Thoracic aorta (tissue), 2 donors: ENCODE measurements around the gene UHRF1. TPM values are rescaled to one million over a fixed set of nuclear protein-coding genes. Genes with fewer than 3 reads are reported as not detected.

ENCODE experiments used
- ATAC-seq: fragments of 150-250 bp; one replicate; pipeline ENCODE4 v1.8.0; 2017; ENCODE audit warnings: low read depth; ENCODE audit not compliant: insufficient number of reproducible peaks, low FRiP score
- DNase-seq: peaks from one replicate; pipeline ENCODE4 v3.0.0-alpha.2; 2020; ENCODE audit warnings: low spot score
- H3K27ac ChIP-seq, 2 donors: fragments of 200-600 bp; sonication (generic); 1 replicate in 1 of 2; 2 replicates in 1 of 2; pipeline ENCODE4 v1.5.1; 2016; ENCODE audit warnings: mild to moderate bottlenecking in 2 of 2, moderate library complexity in 2 of 2
- H3K27me3 ChIP-seq: fragments of 200-600 bp; sonication (generic); replicated peaks from 2 replicates; pipeline ENCODE4 v1.6.0; 2016; ENCODE audit warnings: mild to moderate bottlenecking; ENCODE audit not compliant: insufficient read depth
- H3K36me3 ChIP-seq: fragments of 200-600 bp; sonication (generic); one replicate; pipeline ENCODE4 v1.5.1; 2016
- H3K4me1 ChIP-seq, 2 donors: fragments of 200-600 bp; sonication (generic); 1 replicate in 1 of 2; 2 replicates in 1 of 2; pipeline versions ENCODE4 v1.5.1 to v1.6.0; 2016; ENCODE audit warnings: low read depth in 2 of 2, mild to moderate bottlenecking in 1 of 2; ENCODE audit not compliant: control insufficient read depth in 1 of 2
- H3K4me3 ChIP-seq: fragments of 200-600 bp; sonication (generic); 2 replicates; pipeline ENCODE4 v1.5.1; 2016; ENCODE audit warnings: mild to moderate bottlenecking
- H3K9me3 ChIP-seq: fragments of 200-600 bp; sonication (generic); 2 replicates; pipeline ENCODE4 v1.5.1; 2016
- CTCF ChIP-seq: fragments of 200-600 bp; sonication (generic); IDR thresholded peaks from one replicate; pipeline ENCODE4 v1.5.1; 2019; ENCODE audit warnings: antibody characterized with exemption
- total RNA-seq, 2 donors: library from RNA; depleted of rRNA; stranded (reverse); fragments of >200 nt; gene quantifications; one replicate each; pipeline versions ENCODE4 v1.1.0 to v1.2.3, GENCODE V29; 2016

UHRF1 gene
- total RNA-seq, result 1 to 10 TPM; 1.6 to 2.2 TPM

DNA sequence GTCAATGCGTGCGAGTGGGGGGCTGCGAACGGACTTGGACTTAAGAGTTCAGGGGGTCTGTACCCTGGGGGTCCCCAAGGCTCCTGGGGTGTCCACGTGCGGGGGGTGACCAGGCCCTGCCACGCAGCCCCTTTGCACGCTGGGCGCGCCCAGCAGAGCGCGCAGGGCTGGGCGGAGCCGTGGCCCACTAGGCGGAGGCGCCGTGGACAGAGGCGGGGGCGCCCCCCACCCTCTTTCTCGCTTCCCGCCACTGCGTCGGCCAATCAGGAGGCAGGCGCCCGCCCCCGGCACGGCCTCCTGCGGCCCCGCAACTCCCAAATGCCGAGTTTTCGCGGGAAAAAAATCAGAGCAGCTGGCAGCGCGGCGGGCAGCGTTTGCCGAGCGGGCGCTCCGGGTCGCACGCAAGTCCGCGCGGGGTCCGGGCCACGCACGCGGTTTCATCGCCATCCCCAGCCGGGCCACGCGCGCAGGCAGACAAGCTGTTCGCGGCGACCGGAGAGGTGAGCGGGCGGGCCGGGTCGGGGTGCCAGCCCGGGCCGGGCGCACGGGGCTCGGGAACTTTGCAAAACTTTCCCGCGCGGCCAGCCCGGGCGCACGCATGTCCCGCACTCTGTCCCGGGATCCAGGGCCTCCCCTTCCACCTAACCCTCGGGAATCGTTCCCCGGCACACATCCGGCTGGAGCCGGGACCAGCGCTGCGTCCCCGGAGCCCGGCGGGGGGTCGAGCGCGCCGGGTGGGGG is at the start of gene UHRF1:
Gene UHRF1 (plus strand): TSS at position 346 of the 741 bp plus-strand sequence. CDS start 1,385 bp downstream, outside the sequence.
- no peak for TF ChIP-seq CTCF
- DNase-seq, result no peak
- no peaks in the 10 kb centered on the region for H3K27me3 ChIP-seq
- no peaks in the 10 kb centered on the region for H3K9me3 ChIP-seq
- no peaks in the 10 kb centered on the region for H3K36me3 ChIP-seq
- ATAC-seq, result no peak
- no peak within 1 kb of the TSS for H3K27ac ChIP-seq
- peaks cover 8 to 31% of the 10 kb centered on the region in 2 donors for H3K4me1 ChIP-seq
- peak within 1 kb of the TSS; percentile 82 for H3K4me3 ChIP-seq

DNA sequence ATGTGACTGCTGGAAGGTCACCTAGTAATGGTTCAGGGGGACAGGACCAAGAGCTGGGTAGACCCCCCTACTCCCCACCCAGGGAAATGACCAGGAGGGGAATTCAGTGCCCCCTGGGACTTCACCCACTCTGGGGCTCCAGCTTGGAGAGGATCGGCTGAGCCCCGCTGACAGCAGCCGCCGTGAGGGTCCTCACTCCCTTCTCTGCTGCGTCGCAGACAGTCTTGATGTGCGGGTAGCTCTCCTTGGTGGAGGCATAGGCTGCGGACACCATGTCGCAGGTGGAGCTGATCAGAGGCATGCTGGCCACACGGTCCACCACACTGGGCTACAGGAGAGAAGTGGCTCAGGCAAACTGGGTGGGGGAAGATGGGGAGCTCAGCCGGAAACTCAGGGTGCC is 49.6 kb upstream of the UHRF1 start:
- Histone ChIP-seq H3K27ac (no peak overlapping the region), H3K4me1 (no peaks in the 10 kb centered on the region), H3K4me3 (no peak overlapping the region), H3K36me3 (peaks cover 36% of the 10 kb centered on the region), H3K27me3 (no peaks in the 10 kb centered on the region), H3K9me3 (no peaks in the 10 kb centered on the region)
- TF ChIP-seq CTCF, result no peak
- ATAC-seq (no peak), DNase-seq (no peak)

- H3K27ac ChIP-seq, result no peak overlapping the region
- DNase-seq, result no peak
- no peaks in the 10 kb centered on the region for H3K9me3 ChIP-seq
- H3K36me3 ChIP-seq, result peaks cover 33% of the 10 kb centered on the region
- H3K4me1 ChIP-seq, result peaks cover 0 to 2% of the 10 kb centered on the region in 2 donors
- TF ChIP-seq CTCF, result no peak
- H3K4me3 ChIP-seq, result no peak overlapping the region
- ATAC-seq, result no peak
- H3K27me3 ChIP-seq, result no peaks in the 10 kb centered on the region
These were observed 48.2 kb upstream of the UHRF1 start for GRCh38 chr19:4861147-4861546.

DNA sequence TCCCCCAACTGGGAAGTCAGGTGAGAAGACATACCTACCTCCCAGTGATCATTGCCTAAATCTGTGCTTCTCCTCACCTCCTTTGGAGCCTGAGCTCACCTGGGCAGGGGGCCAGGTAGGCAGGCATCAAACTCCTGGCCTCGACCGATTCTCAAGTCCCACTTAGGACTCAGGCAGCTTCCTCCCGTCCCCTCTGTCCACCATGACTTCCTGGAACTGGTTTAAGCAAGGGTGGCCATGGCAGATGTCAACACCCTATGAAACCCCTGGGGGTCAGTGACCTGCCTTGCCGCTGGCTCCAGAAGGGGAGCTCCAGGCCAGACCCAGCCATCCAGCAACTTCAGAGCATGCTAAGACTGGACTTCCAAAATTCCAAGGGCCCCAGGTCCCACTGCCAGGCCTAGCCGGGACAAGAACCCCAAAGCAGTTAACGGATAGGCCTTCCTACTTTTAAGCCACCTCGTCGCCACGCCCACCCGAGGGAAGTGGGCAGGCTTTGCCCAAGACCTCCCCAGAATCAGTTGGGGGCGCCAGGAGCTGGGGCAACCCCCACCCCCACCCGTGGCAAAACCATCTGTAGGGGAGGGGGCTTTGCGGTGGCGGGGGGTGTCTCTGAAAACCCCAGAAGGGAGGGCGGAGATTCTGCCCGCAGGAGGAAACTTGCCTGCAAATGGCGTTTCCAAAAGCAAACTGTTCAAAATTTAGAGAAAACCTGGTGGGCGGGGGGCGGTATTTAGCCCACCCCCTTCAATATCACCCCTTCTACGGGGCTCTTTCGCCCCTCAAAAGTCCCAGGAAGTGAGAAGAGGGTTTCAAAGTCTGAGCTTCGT is 42.5 kb upstream of the UHRF1 start:
- no peak for ATAC-seq
- Histone ChIP-seq H3K4me1 (peaks cover 3 to 22% of the 10 kb centered on the region in 2 donors), H3K27me3 (no peaks in the 10 kb centered on the region), H3K4me3 (peak overlapping the region; percentile 82), H3K9me3 (no peaks in the 10 kb centered on the region), H3K36me3 (no peaks in the 10 kb centered on the region), H3K27ac (peak overlapping the region; percentile 68 to 83)
- TF ChIP-seq CTCF, result no peak
- no peak for DNase-seq
